ENCODE results near the gene CNTNAP2.

- TF ChIP-seq CTCF (IDR thresholded peaks at IDR 0.05) (no peak), POLR2A (IDR thresholded peaks at IDR 0.05) (no peak)
Observed at GRCh38 chr7:146731185-146731584, 614.6 kb downstream of the CNTNAP2 start.

Data from testis (tissue), 2 donors.